GM23338 (cell line): ENCODE measurements around the gene TPI1.

ENCODE experiments used
- CREB1 ChIP-seq: fragments of 250-450 bp; sonication (Bioruptor Pico); IDR thresholded peaks from 2 replicates; pipeline ENCODE4 v1.5.0; 2020; ENCODE audit warnings: low read depth, mild to moderate bottlenecking, moderate library complexity
- CTCF ChIP-seq, 2 experiments: fragments of 200-600 bp in 1 of 2; sonication (generic) in 1 of 2; conservative IDR thresholded peaks; 2 replicates each; pipeline versions ENCODE4 v1.5.1 to v1.6.1; 2016 to 2017; ENCODE audit warnings: antibody characterized with exemption in 2 of 2, low read depth in 2 of 2, mild to moderate bottlenecking in 2 of 2, moderate library complexity in 1 of 2
- ETS1 ChIP-seq: IDR thresholded peaks from 2 replicates; pipeline ENCODE4 v1.6.1; 2016; ENCODE audit warnings: antibody characterized with exemption
- EZH2 ChIP-seq: fragments of 200-600 bp; sonication (generic); IDR thresholded peaks from one replicate; pipeline ENCODE4 v1.8.0; 2017; ENCODE audit warnings: antibody characterized with exemption, mild to moderate bottlenecking, low read depth; ENCODE audit not compliant: unreplicated experiment
- EZH2phosphoT487 ChIP-seq: fragments of 200-600 bp; sonication (generic); IDR thresholded peaks from one replicate; pipeline ENCODE4 v1.8.1; 2018; ENCODE audit warnings: antibody characterized with exemption; ENCODE audit not compliant: unreplicated experiment
- JUNB ChIP-seq: IDR thresholded peaks from one replicate; pipeline ENCODE4 v1.6.1; 2016; ENCODE audit warnings: antibody characterized with exemption; ENCODE audit not compliant: unreplicated experiment
- POLR2AphosphoS5 ChIP-seq: IDR thresholded peaks from 2 replicates; pipeline ENCODE4 v1.6.1; 2016; ENCODE audit warnings: antibody characterized with exemption, low read depth
- REST ChIP-seq: IDR thresholded peaks from one replicate; pipeline ENCODE4 v1.6.1; 2018; ENCODE audit warnings: antibody characterized with exemption; ENCODE audit not compliant: unreplicated experiment
- ZNF462 ChIP-seq: fragments of 250-450 bp; sonication (Bioruptor Pico); IDR thresholded peaks from 2 replicates; pipeline ENCODE4 v1.5.0; 2020; ENCODE audit warnings: mild to moderate bottlenecking, moderate library complexity

- TF ChIP-seq CTCF (conservative IDR thresholded peaks at IDR 0.05; ENCODE audit: low read depth in 2 of 2), result no peak
- no peak for TF ChIP-seq EZH2
- no peak for TF ChIP-seq CREB1 (CRISPR knock-in tag)
- TF ChIP-seq ZNF462, result no peak
- TF ChIP-seq POLR2AphosphoS5, result no peak
- TF ChIP-seq EZH2phosphoT487, result no peak
- TF ChIP-seq REST, result no peak
- no peak for TF ChIP-seq JUNB
- no peak for TF ChIP-seq ETS1
Observed at GRCh38 chr12:6821591-6822425, 45.5 kb upstream of the TPI1 start, which contains the start of gene GPR162.
